ENCODE data around the gene MORC4. TPM values are rescaled to one million over a fixed set of nuclear protein-coding genes. Genes with fewer than 3 reads are reported as not detected.

MORC4 gene
- total RNA-seq = 1 to 10 TPM; 1.7 to 6.5 (median 2.8) TPM
- polyA plus RNA-seq = 1 to 10 TPM; 1.0 to 4.0 TPM
- long read RNA-seq, donor 1, partial matches to known transcripts = 0 of 4 reads
- long read RNA-seq, donor 1, other reads (novel, unspliced or antisense) = 2 of 4 reads
- long read RNA-seq, donor 2, partial matches to known transcripts = 1 of 1 reads
- long read RNA-seq, donor 2, other reads (novel, unspliced or antisense) = 0 of 1 reads
- long read RNA-seq, donor 3, partial matches to known transcripts = 0 of 6 reads
- long read RNA-seq, donor 3, other reads (novel, unspliced or antisense) = 4 of 6 reads

- TF ChIP-seq, protein P1, sequence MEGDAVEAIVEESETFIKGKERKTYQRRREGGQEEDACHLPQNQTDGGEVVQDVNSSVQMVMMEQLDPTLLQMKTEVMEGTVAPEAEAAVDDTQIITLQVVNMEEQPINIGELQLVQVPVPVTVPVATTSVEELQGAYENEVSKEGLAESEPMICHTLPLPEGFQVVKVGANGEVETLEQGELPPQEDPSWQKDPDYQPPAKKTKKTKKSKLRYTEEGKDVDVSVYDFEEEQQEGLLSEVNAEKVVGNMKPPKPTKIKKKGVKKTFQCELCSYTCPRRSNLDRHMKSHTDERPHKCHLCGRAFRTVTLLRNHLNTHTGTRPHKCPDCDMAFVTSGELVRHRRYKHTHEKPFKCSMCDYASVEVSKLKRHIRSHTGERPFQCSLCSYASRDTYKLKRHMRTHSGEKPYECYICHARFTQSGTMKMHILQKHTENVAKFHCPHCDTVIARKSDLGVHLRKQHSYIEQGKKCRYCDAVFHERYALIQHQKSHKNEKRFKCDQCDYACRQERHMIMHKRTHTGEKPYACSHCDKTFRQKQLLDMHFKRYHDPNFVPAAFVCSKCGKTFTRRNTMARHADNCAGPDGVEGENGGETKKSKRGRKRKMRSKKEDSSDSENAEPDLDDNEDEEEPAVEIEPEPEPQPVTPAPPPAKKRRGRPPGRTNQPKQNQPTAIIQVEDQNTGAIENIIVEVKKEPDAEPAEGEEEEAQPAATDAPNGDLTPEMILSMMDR (IDR thresholded peaks at IDR 0.05) = no peak
- peak in 1 of 2 donors; percentile 67 for TF ChIP-seq POLR2A (IDR thresholded peaks at IDR 0.05)
- Histone ChIP-seq H3K27ac (peak within 1 kb of the TSS in 9 of 12 donors; percentile 33 to 83 (median 63)), H3K27me3 (peaks cover 0 to 17% (median 0%) of the 10 kb centered on the region in 9 donors), H3K4me3 (peak within 1 kb of the TSS; percentile 37 to 85 (median 64)), H3K4me1 (peaks cover 0 to 8% (median 0%) of the 10 kb centered on the region in 12 donors), H3K36me3 (no peaks in the 10 kb centered on the region), H3K9me3 (peaks cover 0 to 4% (median 0%) of the 10 kb centered on the region in 12 donors)
- peak; percentile 72 to 85 (median 80) for DNase-seq
- peak; percentile 92 to 97 (median 96) for ATAC-seq
- intact Hi-C loops (cut with DNase I) = no loop called here
- WGBS, 4 donors = 1 to 35% (median 10%) methylated on average over 29 to 42 of the region's 42 CpGs
Observed at GRCh38 chrX:107000013-107000515, at the start of gene MORC4. MORC4 (minus strand) TSS chrX:107000212; CDS start chrX:106999969, 243 bp downstream.

DNA sequence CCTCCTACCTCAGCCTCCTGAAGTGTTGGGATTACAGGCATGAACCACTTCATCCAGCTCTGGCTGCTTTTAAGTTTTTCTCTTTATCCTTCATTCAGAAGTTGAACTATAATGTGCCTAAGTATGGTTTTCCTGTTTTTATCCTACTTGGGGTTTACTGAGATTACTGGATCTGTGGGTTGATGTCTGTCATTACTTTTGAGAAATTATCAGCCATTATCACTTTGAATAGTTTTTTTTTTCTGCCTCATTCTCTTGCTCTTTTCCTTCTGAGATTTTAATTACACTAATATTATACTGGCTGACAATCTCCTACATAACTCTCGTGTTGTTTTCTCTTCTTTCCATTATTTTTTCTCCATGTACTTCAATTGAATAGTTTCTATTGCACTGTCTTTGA, 47.6 kb upstream of the MORC4 start:
- intact Hi-C loops (cut with DNase I) = no loop called here
- Histone ChIP-seq H3K4me3 (no peak overlapping the region), H3K9me3 (no peaks in the 10 kb centered on the region), H3K27ac (no peak overlapping the region), H3K27me3 (peaks cover 0 to 28% (median 0%) of the 10 kb centered on the region in 9 donors), H3K4me1 (no peaks in the 10 kb centered on the region), H3K36me3 (no peaks in the 10 kb centered on the region)
- 37 to 62% (median 44%) methylated on average over 1 of the region's 1 CpG for WGBS, 4 donors
- no peak for ATAC-seq
- no peak for DNase-seq
- TF ChIP-seq, protein P1 (IDR thresholded peaks at IDR 0.05) = no peak
- no peak for TF ChIP-seq POLR2A (IDR thresholded peaks at IDR 0.05)

GRCh38 chrX:107029752-107030151, 29.7 kb upstream of the MORC4 start:
- intact Hi-C loops (cut with DNase I) = loop anchor here in 4 of 10 donors (5.0 to 10.0 kb wide), 3 partner anchors 755 to 868 kb away; no protein-coding TSS in a partner anchor
- H3K4me1 ChIP-seq = no peaks in the 10 kb centered on the region
- DNase-seq (no peak), ATAC-seq (no peak)
- H3K27ac ChIP-seq = no peak overlapping the region
- no peak overlapping the region for H3K4me3 ChIP-seq
- TF ChIP-seq, protein P1 (IDR thresholded peaks at IDR 0.05) = no peak
- TF ChIP-seq POLR2A (IDR thresholded peaks at IDR 0.05) = no peak
- peaks cover 0 to 38% (median 0%) of the 10 kb centered on the region in 9 donors for H3K27me3 ChIP-seq
- H3K9me3 ChIP-seq = no peaks in the 10 kb centered on the region
- 25 to 82% (median 56%) methylated on average over 1 of the region's 1 CpG for WGBS, 4 donors
- no peaks in the 10 kb centered on the region for H3K36me3 ChIP-seq

DNA sequence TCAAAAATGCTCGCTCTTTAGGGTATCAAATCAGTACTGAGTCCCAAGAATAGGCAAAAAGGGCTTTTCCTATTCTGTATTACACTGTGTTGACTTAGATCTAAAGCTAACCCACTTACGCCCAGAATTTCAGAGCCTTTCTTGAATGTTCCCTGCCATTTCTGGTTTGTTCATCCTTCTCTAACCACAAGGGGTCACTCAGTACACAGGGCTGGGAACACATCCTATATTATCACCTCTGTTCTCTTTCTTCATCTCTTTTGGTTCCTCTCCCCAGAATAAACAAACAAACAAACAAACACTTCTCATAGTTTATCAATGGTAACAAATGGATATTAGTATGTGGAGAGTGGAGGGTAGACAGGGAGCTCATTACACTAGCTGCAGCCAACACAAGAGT, 25.5 kb upstream of the MORC4 start:
- H3K27ac ChIP-seq = no peak overlapping the region
- peaks cover 0 to 21% (median 0%) of the 10 kb centered on the region in 9 donors for H3K27me3 ChIP-seq
- intact Hi-C loops (cut with DNase I) = loop anchor here in 4 of 10 donors (5.0 to 10.0 kb wide), 3 partner anchors 759 to 872 kb away; no protein-coding TSS in a partner anchor
- no peaks in the 10 kb centered on the region for H3K9me3 ChIP-seq
- no peaks in the 10 kb centered on the region for H3K36me3 ChIP-seq
- DNase-seq (no peak), ATAC-seq (peak in 1 of 4 donors; percentile 50)
- TF ChIP-seq, protein P1 (IDR thresholded peaks at IDR 0.05) = peak in 11 of 12 donors; percentile 27 to 53 (median 35)
- TF ChIP-seq POLR2A (IDR thresholded peaks at IDR 0.05) = no peak
- H3K4me1 ChIP-seq = no peaks in the 10 kb centered on the region
- no peak overlapping the region for H3K4me3 ChIP-seq
- 30 to 35% (median 33%) methylated on average over 2 of the region's 2 CpGs for WGBS, 4 donors

Data from heart left ventricle (tissue), 16 donors.